ENCODE measurements around the gene THADA.

THADA gene

DNA sequence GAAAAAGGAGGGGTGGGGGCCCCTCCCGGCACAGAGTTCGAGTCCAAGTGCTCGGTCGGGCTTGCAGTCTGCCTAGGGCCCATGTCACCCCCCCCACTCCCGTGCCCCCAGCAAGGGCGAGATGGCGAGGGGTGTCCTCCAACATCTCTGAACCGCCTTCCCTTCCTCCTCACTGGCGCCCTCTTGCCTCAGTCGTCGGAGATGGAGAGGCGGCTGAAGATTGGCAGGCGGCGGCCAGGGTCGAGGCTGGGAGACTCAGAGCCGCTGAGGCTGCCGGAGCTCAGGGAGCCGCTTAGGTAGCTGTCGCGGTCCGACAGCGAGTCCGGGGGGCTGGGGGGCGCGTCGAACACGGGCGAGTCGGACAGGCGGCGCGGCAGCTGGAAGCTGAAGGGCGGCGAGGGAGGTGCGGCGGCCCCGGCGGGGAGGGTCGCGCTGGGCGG is 371.7 kb downstream of the THADA start:
- no peaks in the 10 kb centered on the region for H3K27me3 ChIP-seq (replicated peaks in 2 of 5; ENCODE audit: control insufficient read depth in 4 of 5, insufficient read depth in 5 of 5, low read length in 4 of 5)
- peak; percentile 77 to 92 (median 89) for DNase-seq
- CTCF ChIA-PET, result interaction anchor here (0.8 to 13.6 kb wide), 19 partner anchors 19 to 395 kb away, joined by 3 to 178 read pairs (median 4); no protein-coding TSS in a partner anchor
- H3K4me1 ChIP-seq (ENCODE audit: control extremely low read depth in 1 of 4, control insufficient read depth in 4 of 4, insufficient read depth in 4 of 4, low read length in 3 of 4), result peaks cover 35 to 48% (median 43%) of the 10 kb centered on the region in 4 experiments
- whole genome bisulfite sequencing (ENCODE audit: insufficient coverage), result 0% methylated on average over 40 of the region's 41 CpGs
- peak overlapping the region; percentile 81 to 91 for H3K27ac ChIP-seq (ENCODE audit: insufficient read depth in 1 of 2, low read depth in 1 of 2, low read length in 2 of 2, poor library complexity in 1 of 2, severe bottlenecking in 2 of 2)
- H3K4me3 ChIP-seq (ENCODE audit: control insufficient read depth in 1 of 7, extremely low read depth in 1 of 7, insufficient read depth in 4 of 7, low read depth in 2 of 7, low read length in 6 of 7), result peak overlapping the region; percentile 72 to 100 (median 97)
- peaks cover 0 to 46% (median 37%) of the 10 kb centered on the region in 4 experiments for H3K36me3 ChIP-seq (ENCODE audit: control insufficient read depth in 4 of 4, insufficient read depth in 4 of 4, low read length in 3 of 4)
- POLR2A ChIA-PET, result interaction anchor here (0.6 to 8.1 kb wide), 10 partner anchors 55 to 317 kb away, joined by 3 to 75 read pairs (median 7); no protein-coding TSS in a partner anchor
- H3K9me3 ChIP-seq (ENCODE audit: control extremely low read depth in 1 of 5, control insufficient read depth in 4 of 5, insufficient read depth in 2 of 5, low read depth in 1 of 5, low read length in 4 of 5), result no peaks in the 10 kb centered on the region

DNA sequence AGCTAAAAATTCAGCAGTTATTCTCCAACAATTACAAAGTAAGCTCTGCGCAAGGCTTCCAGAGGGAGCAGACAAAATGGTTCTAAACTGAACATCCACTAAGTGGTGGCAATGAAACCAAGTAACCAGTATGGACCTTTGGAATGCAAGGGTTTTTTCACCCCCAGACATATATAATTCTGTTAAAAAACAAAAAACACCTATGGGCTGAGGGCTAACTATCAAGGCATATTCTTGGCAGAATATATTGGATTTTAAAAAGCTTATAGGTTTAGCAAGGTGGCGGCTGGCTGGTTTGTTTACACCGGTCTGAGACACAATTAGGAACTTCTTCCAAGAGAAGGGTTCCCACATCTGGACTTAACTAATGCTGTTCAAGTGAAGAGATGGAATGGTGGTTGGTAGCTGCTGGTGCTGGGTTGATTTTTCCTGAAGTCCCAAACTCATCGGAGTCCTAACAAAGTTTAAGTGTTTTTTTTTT is 372.3 kb downstream of the THADA start:
- CTCF ChIA-PET, result interaction anchor here (0.8 to 13.6 kb wide), 16 partner anchors 11 to 391 kb away, joined by 3 to 178 read pairs (median 5); no protein-coding TSS in a partner anchor
- peak in 1 of 3 donors; percentile 37 for DNase-seq
- H3K9me3 ChIP-seq (ENCODE audit: control extremely low read depth in 1 of 5, control insufficient read depth in 4 of 5, insufficient read depth in 2 of 5, low read depth in 1 of 5, low read length in 4 of 5), result no peaks in the 10 kb centered on the region
- H3K4me3 ChIP-seq (ENCODE audit: control insufficient read depth in 1 of 7, extremely low read depth in 1 of 7, insufficient read depth in 4 of 7, low read depth in 2 of 7, low read length in 6 of 7), result peak overlapping the region in 6 of 7 experiments; percentile 89 to 100 (median 98)
- POLR2A ChIA-PET, result interaction anchor here (0.6 to 8.1 kb wide), 6 partner anchors 63 to 398 kb away, joined by 4 to 75 read pairs (median 28); no protein-coding TSS in a partner anchor
- WGBS (ENCODE audit: insufficient coverage), result 0% methylated on average over 2 of the region's 4 CpGs
- H3K27ac ChIP-seq (ENCODE audit: insufficient read depth in 1 of 2, low read depth in 1 of 2, low read length in 2 of 2, poor library complexity in 1 of 2, severe bottlenecking in 2 of 2), result peak overlapping the region; percentile 81 to 91
- peaks cover 30 to 48% (median 43%) of the 10 kb centered on the region in 4 experiments for H3K4me1 ChIP-seq (ENCODE audit: control extremely low read depth in 1 of 4, control insufficient read depth in 4 of 4, insufficient read depth in 4 of 4, low read length in 3 of 4)
- peaks cover 0 to 46% (median 37%) of the 10 kb centered on the region in 4 experiments for H3K36me3 ChIP-seq (ENCODE audit: control insufficient read depth in 4 of 4, insufficient read depth in 4 of 4, low read length in 3 of 4)
- H3K27me3 ChIP-seq (replicated peaks in 2 of 5; ENCODE audit: control insufficient read depth in 4 of 5, insufficient read depth in 5 of 5, low read length in 4 of 5), result no peaks in the 10 kb centered on the region

GRCh38 chr2:43222475-43223309 is 373.1 kb downstream of the THADA start:
- WGBS (ENCODE audit: insufficient coverage), result no CpG with 5 or more reads among the region's 8 CpGs
- H3K4me3 ChIP-seq (ENCODE audit: control insufficient read depth in 1 of 7, extremely low read depth in 1 of 7, insufficient read depth in 4 of 7, low read depth in 2 of 7, low read length in 6 of 7), result peak overlapping the region in 6 of 7 experiments; percentile 89 to 100 (median 98)
- POLR2A ChIA-PET, result interaction anchor here (0.6 to 8.1 kb wide), 11 partner anchors 28 to 316 kb away, joined by 3 to 75 read pairs (median 8); no protein-coding TSS in a partner anchor
- peak overlapping the region; percentile 81 to 91 for H3K27ac ChIP-seq (ENCODE audit: insufficient read depth in 1 of 2, low read depth in 1 of 2, low read length in 2 of 2, poor library complexity in 1 of 2, severe bottlenecking in 2 of 2)
- H3K9me3 ChIP-seq (ENCODE audit: control extremely low read depth in 1 of 5, control insufficient read depth in 4 of 5, insufficient read depth in 2 of 5, low read depth in 1 of 5, low read length in 4 of 5), result no peaks in the 10 kb centered on the region
- H3K27me3 ChIP-seq (replicated peaks in 2 of 5; ENCODE audit: control insufficient read depth in 4 of 5, insufficient read depth in 5 of 5, low read length in 4 of 5), result no peaks in the 10 kb centered on the region
- peaks cover 0 to 46% (median 37%) of the 10 kb centered on the region in 4 experiments for H3K36me3 ChIP-seq (ENCODE audit: control insufficient read depth in 4 of 4, insufficient read depth in 4 of 4, low read length in 3 of 4)
- CTCF ChIA-PET, result interaction anchor here (0.7 to 13.6 kb wide), 26 partner anchors 10 to 394 kb away, joined by 3 to 178 read pairs (median 4); no protein-coding TSS in a partner anchor
- no peak for DNase-seq
- H3K4me1 ChIP-seq (ENCODE audit: control extremely low read depth in 1 of 4, control insufficient read depth in 4 of 4, insufficient read depth in 4 of 4, low read length in 3 of 4), result peaks cover 27 to 48% (median 43%) of the 10 kb centered on the region in 4 experiments

DNA sequence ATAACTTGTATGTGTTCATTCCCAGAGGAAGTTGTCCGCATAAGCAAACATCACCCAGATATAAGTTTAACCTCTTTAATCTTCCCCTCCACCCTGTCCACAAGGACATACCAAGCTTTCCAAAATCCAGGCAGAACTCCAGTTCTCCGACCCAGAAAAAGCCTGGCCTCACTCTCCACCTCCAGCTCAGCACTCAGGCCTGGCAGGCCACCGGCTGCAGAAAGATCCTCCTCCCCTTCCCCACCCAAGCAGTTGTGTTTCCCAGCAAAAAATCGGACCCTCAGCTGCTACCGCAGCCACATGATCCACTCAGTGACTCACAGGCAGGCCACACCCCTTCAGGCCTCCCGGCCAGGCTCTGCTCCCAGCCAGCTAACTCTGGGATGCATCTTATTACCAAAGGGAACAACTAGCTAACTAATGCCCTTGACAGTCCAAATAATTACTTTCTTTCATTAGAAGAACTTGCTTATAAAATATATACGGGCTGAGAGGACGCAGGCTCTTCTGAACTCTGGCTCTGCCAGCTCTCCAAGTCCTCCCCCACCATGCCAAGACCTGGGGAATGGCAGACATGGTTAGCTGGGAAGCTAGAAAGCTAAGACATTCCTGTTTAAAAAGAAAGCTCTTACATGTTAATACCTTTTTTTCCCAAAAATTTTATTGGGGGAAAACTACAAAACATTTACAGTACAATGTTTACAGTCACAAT is 373.9 kb downstream of the THADA start:
- ChIA-PET CTCF (interaction anchor here (0.7 to 13.6 kb wide), 26 partner anchors 10 to 394 kb away, joined by 3 to 178 read pairs (median 4); no protein-coding TSS in a partner anchor), POLR2A (interaction anchor here (0.6 to 8.1 kb wide), 16 partner anchors 9 to 374 kb away, joined by 3 to 75 read pairs (median 6); partner anchors contain the start of gene THADA)
- H3K4me3 ChIP-seq (ENCODE audit: control insufficient read depth in 1 of 7, extremely low read depth in 1 of 7, insufficient read depth in 4 of 7, low read depth in 2 of 7, low read length in 6 of 7), result peak overlapping the region; percentile 23 to 100 (median 97)
- H3K9me3 ChIP-seq (ENCODE audit: control extremely low read depth in 1 of 5, control insufficient read depth in 4 of 5, insufficient read depth in 2 of 5, low read depth in 1 of 5, low read length in 4 of 5), result no peaks in the 10 kb centered on the region
- DNase-seq, result peak; percentile 70 to 87 (median 83)
- H3K27me3 ChIP-seq (replicated peaks in 2 of 5; ENCODE audit: control insufficient read depth in 4 of 5, insufficient read depth in 5 of 5, low read length in 4 of 5), result no peaks in the 10 kb centered on the region
- H3K36me3 ChIP-seq (ENCODE audit: control insufficient read depth in 4 of 4, insufficient read depth in 4 of 4, low read length in 3 of 4), result peaks cover 0 to 46% (median 37%) of the 10 kb centered on the region in 4 experiments
- peak overlapping the region; percentile 81 to 91 for H3K27ac ChIP-seq (ENCODE audit: insufficient read depth in 1 of 2, low read depth in 1 of 2, low read length in 2 of 2, poor library complexity in 1 of 2, severe bottlenecking in 2 of 2)
- peaks cover 27 to 49% (median 47%) of the 10 kb centered on the region in 4 experiments for H3K4me1 ChIP-seq (ENCODE audit: control extremely low read depth in 1 of 4, control insufficient read depth in 4 of 4, insufficient read depth in 4 of 4, low read length in 3 of 4)
- 0% methylated on average over 2 of the region's 8 CpGs for WGBS (ENCODE audit: insufficient coverage)

- H3K36me3 ChIP-seq (ENCODE audit: control insufficient read depth in 4 of 4, insufficient read depth in 4 of 4, low read length in 3 of 4), result peaks cover 0 to 46% (median 37%) of the 10 kb centered on the region in 4 experiments
- peak overlapping the region; percentile 81 to 91 for H3K27ac ChIP-seq (ENCODE audit: insufficient read depth in 1 of 2, low read depth in 1 of 2, low read length in 2 of 2, poor library complexity in 1 of 2, severe bottlenecking in 2 of 2)
- CTCF ChIA-PET, result interaction anchor here (0.9 to 13.6 kb wide), 30 partner anchors 8 to 393 kb away, joined by 3 to 178 read pairs (median 4); no protein-coding TSS in a partner anchor
- H3K9me3 ChIP-seq (ENCODE audit: control extremely low read depth in 1 of 5, control insufficient read depth in 4 of 5, insufficient read depth in 2 of 5, low read depth in 1 of 5, low read length in 4 of 5), result no peaks in the 10 kb centered on the region
- 1% methylated on average over 10 of the region's 16 CpGs for WGBS (ENCODE audit: insufficient coverage)
- H3K4me3 ChIP-seq (ENCODE audit: control insufficient read depth in 1 of 7, extremely low read depth in 1 of 7, insufficient read depth in 4 of 7, low read depth in 2 of 7, low read length in 6 of 7), result peak overlapping the region; percentile 18 to 100 (median 97)
- H3K4me1 ChIP-seq (ENCODE audit: control extremely low read depth in 1 of 4, control insufficient read depth in 4 of 4, insufficient read depth in 4 of 4, low read length in 3 of 4), result peaks cover 27 to 50% (median 48%) of the 10 kb centered on the region in 4 experiments
- no peaks in the 10 kb centered on the region for H3K27me3 ChIP-seq (replicated peaks in 2 of 5; ENCODE audit: control insufficient read depth in 4 of 5, insufficient read depth in 5 of 5, low read length in 4 of 5)
- POLR2A ChIA-PET, result interaction anchor here (0.8 to 8.1 kb wide), 13 partner anchors 8 to 274 kb away, joined by 3 to 75 read pairs (median 6); no protein-coding TSS in a partner anchor
- peak in 2 of 3 donors; percentile 70 to 84 for DNase-seq
Observed at GRCh38 chr2:43221124-43221762, 374.6 kb downstream of the THADA start.

- CTCF ChIA-PET, result interaction anchor here (0.9 to 13.6 kb wide), 22 partner anchors 8 to 392 kb away, joined by 3 to 178 read pairs (median 4); no protein-coding TSS in a partner anchor
- H3K4me1 ChIP-seq (ENCODE audit: control extremely low read depth in 1 of 4, control insufficient read depth in 4 of 4, insufficient read depth in 4 of 4, low read length in 3 of 4), result peaks cover 27 to 54% (median 48%) of the 10 kb centered on the region in 4 experiments
- DNase-seq, result no peak
- H3K9me3 ChIP-seq (ENCODE audit: control extremely low read depth in 1 of 5, control insufficient read depth in 4 of 5, insufficient read depth in 2 of 5, low read depth in 1 of 5, low read length in 4 of 5), result no peaks in the 10 kb centered on the region
- H3K4me3 ChIP-seq (ENCODE audit: control insufficient read depth in 1 of 7, extremely low read depth in 1 of 7, insufficient read depth in 4 of 7, low read depth in 2 of 7, low read length in 6 of 7), result peak overlapping the region in 6 of 7 experiments; percentile 89 to 100 (median 98)
- peak overlapping the region; percentile 81 to 91 for H3K27ac ChIP-seq (ENCODE audit: insufficient read depth in 1 of 2, low read depth in 1 of 2, low read length in 2 of 2, poor library complexity in 1 of 2, severe bottlenecking in 2 of 2)
- POLR2A ChIA-PET, result interaction anchor here (0.9 to 8.1 kb wide), 8 partner anchors 12 to 275 kb away, joined by 3 to 75 read pairs (median 8); no protein-coding TSS in a partner anchor
- H3K36me3 ChIP-seq (ENCODE audit: control insufficient read depth in 4 of 4, insufficient read depth in 4 of 4, low read length in 3 of 4), result peaks cover 0 to 44% (median 36%) of the 10 kb centered on the region in 4 experiments
- WGBS (ENCODE audit: insufficient coverage), result 0% methylated on average over 1 of the region's 5 CpGs
- H3K27me3 ChIP-seq (replicated peaks in 2 of 5; ENCODE audit: control insufficient read depth in 4 of 5, insufficient read depth in 5 of 5, low read length in 4 of 5), result no peaks in the 10 kb centered on the region
Observed at GRCh38 chr2:43220760-43221123, 375.1 kb downstream of the THADA start.

All from common myeloid progenitor, CD34-positive (primary cell).